HL-60 (cell line): ENCODE results near the gene C10orf88.

Experiments used
- DNase-seq, 2 experiments: peaks; one replicate each; pipeline ENCODE4 v3.0.0-alpha.2; 2010 to 2020; ENCODE audit warnings: low read depth in 1 of 2, low spot score in 1 of 2
- H3K27ac ChIP-seq: fragments of 250-450 bp; sonication (Bioruptor Pico); replicated peaks from 2 replicates; pipeline ENCODE4 v1.5.1; 2020; ENCODE audit warnings: mild to moderate bottlenecking, moderate library complexity
- H3K27me3 ChIP-seq: fragments of 250-450 bp; sonication (Bioruptor Pico); 2 replicates; pipeline ENCODE4 v1.5.1; 2021; ENCODE audit warnings: mild to moderate bottlenecking, moderate library complexity; ENCODE audit not compliant: insufficient read depth, poor library complexity, severe bottlenecking
- H3K4me3 ChIP-seq: replicated peaks from 2 replicates; pipeline ENCODE4 v1.5.1; 2011; ENCODE audit warnings: mild to moderate bottlenecking, control low read depth, low read length; ENCODE audit not compliant: insufficient read depth
- CTCF ChIP-seq: IDR thresholded peaks from one replicate; pipeline ENCODE4 v1.5.1; 2011; ENCODE audit warnings: low read length, control low read depth, inconsistent platforms; ENCODE audit not compliant: insufficient read depth
- GABPA ChIP-seq: IDR thresholded peaks from 2 replicates; pipeline ENCODE4 v1.6.1; 2012; ENCODE audit warnings: low read depth
- POLR2AphosphoS5 ChIP-seq: IDR thresholded peaks from 2 replicates; pipeline ENCODE4 v1.6.1; 2012; ENCODE audit warnings: low read depth
- REST ChIP-seq: IDR thresholded peaks from 2 replicates; pipeline ENCODE4 v1.6.1; 2012; ENCODE audit warnings: low read depth; ENCODE audit not compliant: insufficient replicate concordance
- SPI1 ChIP-seq: IDR thresholded peaks from 2 replicates; pipeline ENCODE4 v1.6.1; 2012; ENCODE audit warnings: low read depth, mild to moderate bottlenecking, borderline replicate concordance

The C10orf88 gene

GRCh38 chr10:122984708-122985107 is 30.7 kb upstream of the C10orf88 start:
- Histone ChIP-seq H3K27me3 (no peaks in the 10 kb centered on the region), H3K27ac (no peak overlapping the region), H3K4me3 (no peak overlapping the region)
- TF ChIP-seq REST (no peak), GABPA (no peak), CTCF (no peak), POLR2AphosphoS5 (no peak), SPI1 (no peak)
- DNase-seq: no peak

- no peak for TF ChIP-seq GABPA
- no peak for TF ChIP-seq POLR2AphosphoS5
- no peak for DNase-seq
- Histone ChIP-seq H3K4me3 (no peak overlapping the region), H3K27me3 (no peaks in the 10 kb centered on the region), H3K27ac (no peak overlapping the region)
These were observed 29.9 kb upstream of the C10orf88 start for GRCh38 chr10:122983898-122984297.

GRCh38 chr10:122981066-122981464 is 27.0 kb upstream of the C10orf88 start:
- TF ChIP-seq POLR2AphosphoS5 (no peak), SPI1 (no peak), CTCF (no peak), GABPA (no peak), REST (no peak)
- DNase-seq: peak in 1 of 2 experiments; percentile 48
- H3K27ac ChIP-seq: peak overlapping the region; percentile 99

GRCh38 chr10:122980209-122981065 is 26.4 kb upstream of the C10orf88 start, which contains the start of gene PSTK:
Gene PSTK, plus strand, starts transcription at chr10:122980401. Its CDS starts 79 bp downstream, at chr10:122980480.
- TF ChIP-seq CTCF (peak; percentile 88), POLR2AphosphoS5 (peak; percentile 88), REST (peak; percentile 67), GABPA (no peak), SPI1 (peak; percentile 33; the same call in 1 of the 2 replicates)
- peak within 1 kb of the TSS; percentile 52 for H3K4me3 ChIP-seq
- peak; percentile 84 to 90 for DNase-seq
- no peaks in the 10 kb centered on the region for H3K27me3 ChIP-seq
- H3K27ac ChIP-seq: peak within 1 kb of the TSS; percentile 99

More at GRCh38 chr10:122981066-122981464, 27.0 kb upstream of the C10orf88 start:
- no peaks in the 10 kb centered on the region for H3K27me3 ChIP-seq
- peak overlapping the region; percentile 45 for H3K4me3 ChIP-seq
